ENCODE measurements around the gene RASAL2.

- TF ChIP-seq, protein P1, sequence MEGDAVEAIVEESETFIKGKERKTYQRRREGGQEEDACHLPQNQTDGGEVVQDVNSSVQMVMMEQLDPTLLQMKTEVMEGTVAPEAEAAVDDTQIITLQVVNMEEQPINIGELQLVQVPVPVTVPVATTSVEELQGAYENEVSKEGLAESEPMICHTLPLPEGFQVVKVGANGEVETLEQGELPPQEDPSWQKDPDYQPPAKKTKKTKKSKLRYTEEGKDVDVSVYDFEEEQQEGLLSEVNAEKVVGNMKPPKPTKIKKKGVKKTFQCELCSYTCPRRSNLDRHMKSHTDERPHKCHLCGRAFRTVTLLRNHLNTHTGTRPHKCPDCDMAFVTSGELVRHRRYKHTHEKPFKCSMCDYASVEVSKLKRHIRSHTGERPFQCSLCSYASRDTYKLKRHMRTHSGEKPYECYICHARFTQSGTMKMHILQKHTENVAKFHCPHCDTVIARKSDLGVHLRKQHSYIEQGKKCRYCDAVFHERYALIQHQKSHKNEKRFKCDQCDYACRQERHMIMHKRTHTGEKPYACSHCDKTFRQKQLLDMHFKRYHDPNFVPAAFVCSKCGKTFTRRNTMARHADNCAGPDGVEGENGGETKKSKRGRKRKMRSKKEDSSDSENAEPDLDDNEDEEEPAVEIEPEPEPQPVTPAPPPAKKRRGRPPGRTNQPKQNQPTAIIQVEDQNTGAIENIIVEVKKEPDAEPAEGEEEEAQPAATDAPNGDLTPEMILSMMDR (IDR thresholded peaks at IDR 0.05), result no peak
- no peak for TF ChIP-seq POLR2A (IDR thresholded peaks at IDR 0.05)
Measured at GRCh38 chr1:178166429-178167024, 72.6 kb downstream of the RASAL2 start.
